ENCODE measurements around the gene CD58.

CD58 gene

DNA sequence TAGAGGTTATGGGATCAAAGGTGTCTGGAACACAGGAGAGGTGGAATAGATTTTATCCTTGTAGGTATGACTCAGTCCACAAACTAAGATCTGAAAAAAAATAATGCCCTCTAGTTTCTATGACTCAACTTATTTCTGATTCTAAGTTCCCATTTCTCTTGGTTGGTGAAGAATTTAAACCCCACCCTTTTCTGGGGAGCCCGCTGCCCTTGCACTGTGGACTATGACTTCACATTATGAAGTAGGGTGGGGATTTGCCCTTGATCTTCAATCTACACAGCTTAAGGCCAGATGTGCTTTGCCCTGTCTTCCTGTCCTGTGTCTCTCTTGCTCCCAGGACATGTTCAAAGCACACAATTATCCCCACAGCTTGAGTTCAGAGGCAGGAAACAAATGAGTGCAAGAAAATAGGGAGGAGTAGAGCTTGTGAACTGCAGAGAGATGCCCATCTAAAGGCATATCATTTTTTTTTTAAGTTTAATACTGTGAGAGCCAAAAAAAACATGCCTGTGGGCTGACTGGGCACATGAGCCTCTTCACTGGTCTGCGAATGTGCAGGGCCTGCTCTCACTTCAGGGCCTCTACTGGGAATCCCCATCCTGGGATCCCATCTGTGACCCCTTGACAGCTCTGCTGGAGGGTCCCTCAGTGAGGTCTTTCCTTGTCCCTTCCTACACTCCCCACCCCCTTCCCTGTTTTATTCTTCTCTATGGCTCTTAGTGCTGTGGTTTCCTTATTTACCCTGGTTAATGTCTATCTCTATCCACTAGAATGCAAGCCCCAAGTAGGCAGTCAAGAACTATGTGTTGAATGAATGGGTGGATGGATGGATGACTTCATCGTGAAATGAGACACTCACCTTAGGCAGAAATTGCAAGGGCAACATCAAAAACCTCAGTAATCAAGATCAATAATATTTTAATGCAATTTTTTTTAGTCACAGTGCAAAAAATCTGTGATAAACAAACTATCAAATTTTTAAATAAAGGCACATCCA is 61.5 kb downstream of the CD58 start:
- DNase-seq (ENCODE audit: low read depth), result no peak

DNA sequence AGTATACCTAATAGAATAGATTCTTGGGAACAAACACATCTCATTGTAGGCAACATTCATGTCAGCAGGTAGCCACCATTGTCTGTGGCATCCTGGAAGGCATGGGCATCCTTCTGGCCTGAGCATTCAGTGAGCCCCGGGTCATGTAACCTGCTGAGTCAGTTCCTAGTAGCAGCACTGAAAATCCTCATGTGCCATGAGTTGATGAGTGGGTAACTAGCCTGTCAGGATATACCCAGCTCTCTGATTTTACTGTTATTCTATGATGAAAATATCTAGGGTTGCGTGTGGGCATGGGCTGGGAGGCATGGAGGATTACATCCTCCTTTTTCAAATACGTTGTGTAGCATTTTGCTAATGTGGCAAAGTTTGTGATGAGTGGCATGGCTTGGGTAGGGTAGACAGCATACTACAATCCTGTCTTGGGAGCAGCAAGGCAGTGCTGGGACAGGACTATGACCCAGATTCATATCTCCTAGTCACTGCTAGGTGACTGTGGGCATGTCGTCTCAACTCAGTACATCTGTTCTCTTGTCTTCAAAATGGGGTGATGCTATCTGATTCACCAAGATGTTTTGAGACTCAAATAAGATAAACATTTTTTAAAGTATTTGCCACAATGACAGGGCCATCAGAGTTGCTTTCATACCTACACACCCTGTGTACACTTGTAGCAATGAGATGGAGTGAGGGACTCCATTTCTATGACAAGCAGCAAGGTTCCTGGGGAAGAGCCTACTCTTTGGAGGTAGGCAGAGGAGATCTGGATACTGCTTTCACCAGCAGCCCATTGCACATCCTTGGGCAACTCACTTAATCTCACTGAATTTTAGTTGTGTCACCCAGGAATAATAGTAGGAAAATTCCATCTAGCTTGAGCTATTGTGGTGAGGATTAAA is 62.5 kb downstream of the CD58 start:
- DNase-seq (ENCODE audit: low read depth), result no peak

DNA sequence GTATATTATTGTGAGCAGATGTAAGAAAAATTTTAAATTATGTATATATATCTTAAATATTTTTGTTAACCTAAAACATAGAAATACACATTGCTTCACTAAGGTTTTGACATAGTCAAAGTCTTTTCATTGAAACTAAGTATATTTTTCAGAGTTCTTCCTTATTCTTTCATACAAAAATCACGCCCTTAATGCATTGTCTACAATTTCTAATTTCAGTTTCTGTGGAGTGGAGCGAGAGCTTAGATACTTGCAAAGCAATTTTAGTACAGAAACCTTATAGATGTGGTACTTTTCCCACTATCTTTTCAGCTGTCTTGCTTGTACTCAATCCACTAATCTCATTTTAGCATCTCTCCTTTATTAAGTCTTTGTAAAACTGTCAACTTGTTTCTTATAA is 63.2 kb downstream of the CD58 start:
- DNase-seq (ENCODE audit: low read depth), result no peak

DNA sequence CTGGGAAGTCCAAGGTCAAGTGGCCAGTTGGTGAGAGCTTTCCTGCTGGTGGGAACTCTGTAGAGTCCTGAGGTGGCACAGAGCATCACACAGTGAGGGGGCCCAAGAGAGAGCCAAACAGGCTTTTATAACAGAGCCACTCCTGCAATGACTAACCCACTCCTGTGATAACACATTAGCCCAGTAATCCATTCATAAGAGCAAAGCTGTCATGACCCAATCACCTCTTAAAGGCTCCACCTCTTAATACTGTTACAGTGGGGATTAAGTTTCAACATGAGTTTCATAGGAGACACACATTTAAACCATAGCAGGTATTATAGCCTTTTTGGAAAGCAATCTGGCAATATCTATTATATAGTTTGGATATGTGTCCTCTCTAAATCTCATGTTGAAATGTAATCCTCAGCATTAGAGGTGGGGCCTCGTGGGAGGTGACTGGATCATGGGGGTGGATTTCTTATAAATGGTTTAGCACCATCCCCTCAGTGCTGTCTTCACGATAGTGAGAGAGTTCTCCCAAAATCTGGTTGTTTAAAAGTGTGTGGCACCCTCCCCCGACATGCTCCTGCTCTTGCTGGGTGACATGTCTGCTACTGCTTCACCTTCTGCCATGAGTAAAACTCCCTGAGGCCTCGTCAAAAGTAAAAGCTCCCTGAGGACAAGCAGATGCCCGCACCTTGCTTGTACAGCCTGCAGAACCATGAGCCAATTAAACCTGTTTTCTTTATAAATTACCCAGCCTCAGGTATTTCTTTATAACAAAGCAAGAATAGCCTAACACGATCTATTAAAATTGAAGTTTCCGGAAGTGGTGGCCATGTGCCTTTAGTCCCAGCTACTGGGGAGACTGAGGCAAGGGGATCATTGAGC is 64.5 kb downstream of the CD58 start:
- DNase-seq (ENCODE audit: low read depth), result no peak

DNA sequence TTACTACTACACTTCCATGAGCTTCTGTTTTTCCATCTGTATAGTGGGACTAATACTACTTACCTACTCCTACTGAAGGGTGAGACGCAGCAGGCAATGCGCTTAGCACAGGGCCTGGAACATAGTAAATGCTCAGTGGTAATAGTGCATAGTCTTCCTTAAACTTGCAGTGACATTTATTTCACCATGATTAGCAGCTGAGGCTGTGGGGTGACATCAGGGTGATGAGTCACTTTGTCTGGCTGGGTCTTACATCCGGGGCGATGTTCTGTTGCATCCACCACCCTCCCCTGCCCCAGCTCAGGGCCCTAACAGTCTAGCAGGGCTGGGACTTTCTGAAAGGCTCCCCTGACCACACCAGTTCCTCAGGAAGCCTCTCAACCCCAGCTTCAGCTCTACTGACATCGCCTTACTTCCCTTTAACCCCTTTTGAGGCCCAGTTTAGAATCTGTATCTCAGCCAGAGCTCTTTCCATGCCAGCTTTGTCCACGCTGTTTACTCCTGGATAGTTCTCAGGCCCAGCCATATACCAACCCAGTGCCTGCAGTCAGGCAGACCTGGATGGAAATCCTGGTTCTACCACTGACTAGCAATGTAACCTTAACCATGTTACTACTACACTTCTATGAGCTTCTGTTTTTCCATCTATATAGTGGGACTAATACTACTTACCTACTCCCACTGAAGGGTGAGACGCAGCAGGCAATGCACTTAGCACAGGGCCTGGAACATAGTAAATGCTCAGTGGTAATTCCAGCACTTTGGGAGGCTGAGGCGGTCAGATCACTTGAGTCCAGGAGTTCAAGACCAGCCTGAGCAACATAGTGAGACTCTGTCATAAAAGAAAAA is 66.3 kb downstream of the CD58 start:
- DNase-seq (ENCODE audit: low read depth), result peak; percentile 75

DNA sequence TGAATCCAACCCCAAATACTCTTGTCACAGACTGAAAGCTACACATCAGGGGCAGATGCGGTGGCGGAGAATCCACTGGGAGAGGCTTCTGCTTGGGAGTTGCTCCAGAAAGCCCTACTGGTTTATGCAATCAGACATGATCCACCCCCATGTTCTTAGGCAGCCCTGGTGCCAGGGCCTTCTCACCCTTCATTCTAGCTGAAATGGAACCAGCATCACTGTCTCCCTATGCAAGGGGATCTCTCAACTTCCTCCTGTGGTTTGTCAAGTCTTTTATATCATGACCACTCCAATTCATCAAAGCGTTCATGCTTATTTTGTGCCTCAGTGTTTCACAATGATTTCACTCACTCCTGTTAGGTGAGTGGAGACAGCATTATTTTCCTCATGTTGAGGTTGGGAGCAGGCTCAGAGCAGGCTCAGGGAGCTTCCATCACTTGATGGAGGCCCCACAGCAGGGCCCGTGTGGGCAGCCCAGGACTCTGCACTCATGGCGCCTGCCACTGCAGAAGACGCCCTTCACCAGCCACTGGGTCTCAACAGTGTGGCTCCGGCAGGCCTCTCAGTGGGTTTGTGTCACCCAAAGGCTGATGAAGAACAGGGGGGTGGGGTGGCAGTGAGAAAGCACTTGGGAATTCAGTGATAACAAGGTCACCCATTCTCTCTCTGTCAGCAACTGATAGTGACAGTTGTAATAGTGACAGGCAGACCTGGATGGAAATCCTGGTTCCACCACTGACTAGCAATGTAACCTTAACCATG is 67.1 kb downstream of the CD58 start:
- DNase-seq (ENCODE audit: low read depth), result no peak

DNA sequence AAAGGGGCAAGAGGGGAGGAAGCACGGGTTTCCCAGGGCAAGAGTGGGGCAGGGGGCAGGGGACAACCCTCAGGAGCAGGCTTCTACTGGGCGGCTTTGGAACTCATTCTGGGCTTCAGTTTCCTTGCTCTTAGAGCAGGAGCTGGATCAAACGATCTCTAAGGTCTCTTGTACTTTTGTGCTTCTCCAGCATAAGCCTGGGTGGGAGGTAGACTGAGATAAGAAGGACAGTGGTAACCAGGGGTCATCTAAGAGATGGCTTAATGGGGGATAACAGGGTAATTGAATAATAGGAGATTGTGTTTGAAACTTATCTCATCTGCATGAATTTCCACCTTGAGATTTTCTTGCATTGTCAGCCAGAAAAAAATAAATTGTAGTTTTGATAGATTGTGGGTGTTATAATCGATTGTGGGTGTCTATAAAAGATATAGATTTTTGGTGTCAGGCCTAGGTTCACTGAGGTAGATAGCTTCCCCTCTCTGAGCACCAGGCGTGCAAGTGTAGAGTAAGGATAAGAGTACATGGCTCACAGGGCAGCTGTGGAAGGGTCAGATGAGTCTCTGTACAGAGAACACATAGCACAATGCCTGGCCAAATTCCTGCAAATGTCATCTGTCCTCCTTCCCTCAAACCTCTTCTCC is 68.0 kb downstream of the CD58 start:
- DNase-seq (ENCODE audit: low read depth), result no peak

DNA sequence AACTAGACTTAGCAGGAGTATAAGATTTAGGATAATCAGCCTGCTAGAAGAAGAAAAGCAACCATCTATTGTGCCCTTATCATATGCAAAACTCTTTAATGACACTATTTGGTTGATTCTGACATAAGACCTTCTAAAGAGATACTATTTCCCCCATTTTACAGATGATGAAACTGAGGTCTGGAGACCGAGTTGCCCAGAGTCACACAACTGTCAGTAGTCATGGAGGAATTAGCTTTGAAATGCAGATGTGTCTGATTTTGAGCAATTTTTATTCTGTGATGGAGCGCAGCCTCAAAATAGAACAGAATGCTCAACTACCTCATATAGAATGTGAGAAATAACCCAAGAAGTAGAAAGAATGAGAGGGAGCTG is 69.0 kb downstream of the CD58 start:
- no peak for DNase-seq (ENCODE audit: low read depth)

DNA sequence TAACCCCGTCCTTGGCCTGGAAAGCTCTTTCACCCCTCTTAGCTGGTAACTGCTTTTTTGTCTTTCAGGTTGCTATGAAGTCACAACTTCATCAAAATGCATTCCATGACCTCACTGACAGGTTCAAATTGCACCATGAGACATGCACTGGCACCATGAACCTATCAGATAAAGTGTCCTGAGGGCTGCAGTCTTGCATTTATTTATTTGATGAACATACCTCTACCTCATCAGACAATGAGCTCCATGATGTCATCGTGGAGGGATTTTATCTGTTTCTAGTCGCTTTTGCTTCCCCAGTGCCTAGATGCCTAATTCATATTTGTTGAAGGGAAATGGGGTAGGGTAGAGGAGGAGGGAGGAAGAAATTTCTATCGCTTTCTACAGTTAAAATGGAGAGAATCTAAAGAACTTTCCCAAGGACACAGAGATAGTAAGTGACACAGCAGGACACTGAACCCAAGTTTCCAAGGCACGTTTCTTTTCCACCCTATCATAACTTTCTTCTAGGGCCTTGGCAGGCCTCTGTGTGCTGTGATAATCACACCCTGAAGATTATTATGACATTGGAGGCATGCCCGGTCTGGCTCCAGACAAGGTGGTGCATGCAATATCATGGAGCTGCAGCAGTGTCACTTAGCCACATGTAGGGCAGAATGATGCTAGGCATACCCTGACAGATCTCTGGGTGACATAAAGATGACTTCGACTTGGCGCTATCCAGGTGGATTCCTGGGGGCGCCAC is 69.5 kb downstream of the CD58 start:
- DNase-seq (ENCODE audit: low read depth), result no peak

DNA sequence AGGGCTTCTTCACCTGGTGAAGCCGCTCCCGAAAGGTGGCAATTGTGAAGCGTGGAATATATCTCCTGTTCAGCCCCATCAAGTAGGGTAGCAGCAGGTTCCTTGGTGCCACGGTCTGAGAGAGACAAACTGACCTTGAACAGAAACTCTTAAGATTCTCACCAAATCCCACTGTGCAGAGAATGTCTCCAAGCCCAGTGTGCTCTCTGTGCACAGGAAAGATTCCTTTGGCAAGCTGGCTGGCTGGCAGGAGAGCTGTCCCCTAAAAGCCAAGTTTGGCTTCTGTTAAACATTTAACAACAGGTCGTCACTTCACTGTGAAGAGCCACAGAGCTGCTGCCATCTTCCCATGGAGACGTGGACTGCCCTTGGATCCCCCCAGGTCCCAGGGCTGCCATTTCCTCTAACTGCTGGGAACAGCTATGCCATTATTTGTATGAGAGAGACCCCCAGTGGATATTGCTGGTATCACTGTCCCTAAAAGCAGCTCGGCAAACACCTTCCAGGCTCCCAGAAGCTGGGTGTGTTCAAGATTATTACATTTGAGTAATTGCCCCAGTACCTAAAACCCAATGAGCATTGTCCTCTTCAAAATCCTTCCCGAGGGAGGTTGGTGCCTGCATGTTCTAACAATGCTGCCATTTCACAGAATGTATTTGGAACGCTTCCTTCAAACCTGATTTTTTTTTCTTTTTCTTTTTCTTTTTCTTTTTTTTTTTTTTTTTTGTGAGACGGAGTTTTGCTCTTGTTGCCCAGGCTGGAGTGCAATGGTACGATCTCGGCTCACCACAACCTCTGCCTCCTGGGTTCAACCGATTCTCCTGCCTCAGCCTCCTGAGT is 71.8 kb downstream of the CD58 start:
- DNase-seq (ENCODE audit: low read depth), result no peak

DNA sequence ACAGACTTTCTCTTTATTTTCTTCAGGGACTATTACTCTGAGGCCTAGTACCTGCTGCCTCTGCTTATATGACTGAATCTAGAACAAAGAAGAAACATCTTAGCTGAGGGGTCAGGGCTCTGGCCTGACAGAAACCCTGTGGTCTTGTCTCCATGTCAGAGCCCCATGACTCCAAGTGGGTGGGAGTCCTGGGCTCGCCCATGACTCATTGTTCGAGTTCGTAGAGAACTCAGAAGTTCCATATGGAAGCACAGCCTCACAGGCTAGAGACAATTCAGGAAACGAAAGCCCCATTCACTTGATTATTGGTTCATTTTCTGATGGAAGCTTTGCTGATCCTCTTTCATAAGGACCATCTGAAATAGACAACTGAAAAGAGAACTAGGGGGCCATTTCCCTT is 73.2 kb downstream of the CD58 start:
- DNase-seq (ENCODE audit: low read depth), result no peak

DNA sequence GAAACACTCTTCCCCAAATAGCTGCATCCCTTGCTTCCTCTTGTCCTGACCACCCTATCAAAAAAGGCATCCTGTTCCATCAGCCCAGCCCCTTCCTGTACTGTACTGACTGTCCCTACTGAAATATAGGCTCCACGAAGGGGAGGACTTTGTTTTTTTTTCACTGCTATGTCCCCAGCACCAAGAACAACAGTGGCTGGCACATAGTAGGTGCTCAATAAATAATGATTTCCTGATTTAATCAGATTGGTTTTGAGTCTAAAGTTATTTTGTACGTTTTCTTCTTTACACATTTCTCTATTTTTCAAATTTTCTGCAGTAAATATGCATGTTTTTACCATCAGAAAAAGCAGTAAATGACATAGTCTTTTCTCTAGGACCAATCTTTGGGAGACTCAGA is 73.9 kb downstream of the CD58 start:
- no peak for DNase-seq (ENCODE audit: low read depth)

DNA sequence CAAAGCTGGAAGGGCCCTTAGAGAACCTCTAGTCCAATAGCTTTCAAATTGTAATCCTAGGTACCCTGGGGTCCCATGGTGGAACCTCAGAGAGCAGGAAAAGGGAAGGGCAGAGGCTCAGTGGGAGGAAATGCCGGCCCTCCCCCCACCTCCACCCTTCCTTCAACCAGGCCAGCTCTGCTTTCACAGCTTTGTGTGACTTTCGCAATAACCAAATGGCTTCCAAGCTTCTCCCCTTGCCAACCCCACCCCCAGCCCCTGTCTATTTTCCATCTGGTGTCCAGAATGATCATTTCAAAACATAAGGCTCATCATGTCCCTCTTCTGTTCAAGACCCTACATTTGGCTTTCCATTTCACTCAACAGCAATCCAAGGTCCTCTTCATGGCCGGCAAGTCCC is 74.4 kb downstream of the CD58 start:
- DNase-seq (ENCODE audit: low read depth), result no peak

DNA sequence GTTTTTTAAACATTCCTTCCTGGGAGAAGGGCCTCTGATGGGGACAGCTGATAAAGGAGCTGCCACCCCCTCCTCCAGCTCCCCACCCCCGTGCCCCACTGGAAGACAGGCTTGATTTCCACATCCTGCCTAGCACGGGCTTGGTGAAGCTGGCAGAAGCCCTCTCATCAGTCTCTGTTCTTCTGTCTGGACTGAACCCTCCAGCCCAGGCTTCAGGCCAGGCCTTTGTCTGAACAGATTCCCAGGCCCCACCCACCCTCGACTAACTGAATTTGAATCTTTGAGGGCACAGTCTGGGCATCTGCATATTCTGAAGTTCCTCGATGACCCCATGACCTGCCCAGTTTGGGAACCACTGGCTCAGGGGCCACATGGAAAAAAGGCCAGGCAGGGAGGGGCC is 75.3 kb downstream of the CD58 start:
- DNase-seq (ENCODE audit: low read depth), result no peak

DNA sequence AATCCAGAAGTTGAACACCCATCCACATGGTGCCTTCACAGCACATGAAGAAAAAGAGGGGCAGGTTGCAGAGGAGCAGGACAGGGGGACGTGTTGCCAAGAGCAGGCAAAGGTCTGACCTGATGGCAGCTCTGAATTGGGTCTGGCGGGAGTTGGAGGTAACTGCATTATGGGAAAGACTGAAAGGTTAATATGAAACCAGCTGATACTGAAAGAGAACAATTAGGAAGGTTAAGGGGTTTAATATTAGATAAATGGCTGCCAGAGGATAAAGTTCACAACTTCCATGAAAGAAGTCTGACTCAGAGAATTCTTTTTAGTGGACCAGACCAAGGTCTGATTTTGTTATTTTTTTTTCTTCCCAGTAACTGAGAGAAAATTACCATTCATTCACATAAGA is 76.1 kb downstream of the CD58 start:
- no peak for DNase-seq (ENCODE audit: low read depth)

DNA sequence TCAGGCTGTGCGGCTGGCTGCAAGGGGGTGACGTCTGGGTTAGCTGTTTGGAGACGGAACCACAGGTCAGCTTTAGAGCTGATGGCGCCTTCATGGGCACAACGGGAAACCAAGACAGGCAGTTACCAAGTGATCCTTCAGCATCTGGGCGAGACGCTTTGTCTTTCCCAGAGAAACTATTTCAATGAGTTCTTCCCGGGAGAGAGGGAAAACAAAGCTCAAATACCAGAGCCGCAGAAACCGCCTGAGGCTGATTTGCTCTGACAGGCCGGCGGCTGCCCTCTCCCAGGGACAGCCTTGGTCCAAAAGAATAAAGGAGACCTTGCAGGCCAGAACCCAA is 76.5 kb downstream of the CD58 start:
- DNase-seq (ENCODE audit: low read depth), result no peak

DNA sequence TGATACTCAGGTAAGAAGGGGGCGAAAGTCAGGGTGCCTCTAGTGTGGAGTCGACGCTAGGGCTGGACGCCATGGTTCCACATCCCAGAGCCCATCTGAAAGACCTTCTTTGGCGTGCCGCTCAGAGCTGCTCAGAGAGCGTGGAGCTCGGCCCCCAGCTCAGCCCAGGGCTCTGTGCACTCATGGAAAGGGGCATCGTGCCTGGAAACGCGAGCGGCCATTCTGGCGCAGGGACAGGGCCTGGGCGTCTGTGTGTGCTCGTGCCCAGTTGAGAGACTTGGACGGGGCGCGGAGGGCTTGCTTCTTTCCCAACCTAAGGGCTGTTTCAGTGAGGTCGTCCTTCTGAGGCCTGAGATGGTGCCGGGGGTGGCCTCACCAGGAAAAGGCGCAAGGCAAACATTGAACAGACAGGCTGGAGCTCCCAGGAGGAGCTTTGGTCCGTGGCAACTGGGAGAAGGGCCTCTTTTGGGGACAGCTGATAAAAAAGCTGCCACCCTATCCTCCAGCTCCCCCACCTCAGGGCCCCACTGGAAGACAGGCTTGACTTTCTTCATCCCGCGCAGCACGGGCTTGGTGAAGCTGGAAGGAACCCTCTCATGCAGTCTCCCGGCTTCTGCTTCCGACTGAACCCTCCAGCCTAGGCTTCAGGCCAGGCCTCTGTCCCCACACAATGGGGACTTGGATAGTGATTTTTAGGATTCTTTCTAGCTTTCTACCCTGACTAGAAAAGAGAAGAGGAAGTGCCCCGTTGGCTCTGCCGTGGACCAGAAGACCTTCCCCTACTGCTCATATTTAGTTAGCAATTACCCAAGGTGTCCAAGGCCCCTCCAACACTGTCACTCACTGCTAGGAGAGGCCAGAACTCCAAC is 77.1 kb downstream of the CD58 start:
- no peak for DNase-seq (ENCODE audit: low read depth)
